WTC11 (cell line): ENCODE data around the gene KLHL35. TPM values are rescaled to one million over a fixed set of nuclear protein-coding genes. Genes with fewer than 3 reads are reported as not detected.

Experiments used
- ATAC-seq: fragments of 200-7000 bp; cut with Tn5 transposase; 2 replicates; pipeline ENCODE4 v1.10.0; 2021; ENCODE audit warnings: mild to moderate bottlenecking, moderate library complexity
- CTCF ChIA-PET: fragments of 300-600 bp; sonication (Branson Sonifier 250); formaldehyde crosslinking; loops from one replicate; lab custom pipeline; 2021; ENCODE audit warnings: antibody characterized with exemption; lab: Charles Lee
- POLR2A ChIA-PET: fragments of 350-600 bp; sonication (Branson Sonifier 250); formaldehyde crosslinking; loops from one replicate; lab custom pipeline; 2021; ENCODE audit warnings: antibody characterized with exemption; lab: Charles Lee
- DNase-seq: peaks from one replicate; pipeline ENCODE4 v3.0.0; 2021; ENCODE audit warnings: low spot score
- H3K27ac Mint-ChIP-seq: 2 replicates; pipeline ENCODE4 v1.8.0; 2021; ENCODE audit warnings: mixed read lengths
- H3K27me3 Mint-ChIP-seq: 2 replicates; pipeline ENCODE4 v1.8.0; 2021; ENCODE audit warnings: low read depth, mild to moderate bottlenecking, moderate library complexity, mixed read lengths
- H3K36me3 Mint-ChIP-seq: 2 replicates; pipeline ENCODE4 v1.8.0; 2021; ENCODE audit warnings: mixed read lengths
- H3K4me1 Mint-ChIP-seq: 2 replicates; pipeline ENCODE4 v1.8.0; 2022; ENCODE audit warnings: mixed read lengths
- H3K4me3 Mint-ChIP-seq: 2 replicates; pipeline ENCODE4 v1.8.0; 2021; ENCODE audit warnings: mild to moderate bottlenecking, moderate library complexity, mixed read lengths
- H3K9me3 Mint-ChIP-seq: 2 replicates; pipeline ENCODE4 v1.8.0; 2021; ENCODE audit warnings: mixed read lengths
- AFF4 ChIP-seq: sonication (generic); formaldehyde crosslinking; IDR thresholded peaks from 2 replicates; pipeline ENCODE4 v1.8.1; 2023; ENCODE audit warnings: mild to moderate bottlenecking, missing genetic modification reagents, borderline replicate concordance
- ETV6 ChIP-seq: sonication (generic); formaldehyde crosslinking; IDR thresholded peaks from 2 replicates; pipeline ENCODE4 v1.8.1; 2022; ENCODE audit warnings: mild to moderate bottlenecking, missing genetic modification reagents
- GTF2I ChIP-seq: fragments of 250-450 bp; sonication (Bioruptor Pico); conservative IDR thresholded peaks from 2 replicates; pipeline ENCODE4 v1.4.0; 2021; ENCODE audit warnings: mild to moderate bottlenecking
- HMGA2 ChIP-seq: fragments of 250-450 bp; sonication (Bioruptor Pico); IDR thresholded peaks from 2 replicates; pipeline ENCODE4 v1.4.0; 2021; ENCODE audit warnings: mild to moderate bottlenecking, moderate library complexity
- HMGXB4 ChIP-seq: sonication (generic); formaldehyde crosslinking; IDR thresholded peaks from 2 replicates; pipeline ENCODE4 v1.8.1; 2023; ENCODE audit warnings: mild to moderate bottlenecking, moderate library complexity, missing genetic modification reagents
- IRF1 ChIP-seq: sonication (generic); formaldehyde crosslinking; IDR thresholded peaks from 2 replicates; pipeline ENCODE4 v1.8.0; 2023; ENCODE audit warnings: missing genetic modification reagents
- IRF2 ChIP-seq: sonication (generic); formaldehyde crosslinking; IDR thresholded peaks from 2 replicates; pipeline ENCODE4 v1.8.0; 2022; ENCODE audit warnings: low read depth, missing genetic modification reagents, borderline replicate concordance
- KAT7 ChIP-seq: sonication (generic); formaldehyde crosslinking; IDR thresholded peaks from 2 replicates; pipeline ENCODE4 v1.8.1; 2023; ENCODE audit warnings: missing genetic modification reagents, mild to moderate bottlenecking, borderline replicate concordance
- MLX ChIP-seq: sonication (generic); formaldehyde crosslinking; IDR thresholded peaks from 2 replicates; pipeline ENCODE4 v1.8.1; 2023; ENCODE audit warnings: mild to moderate bottlenecking, missing genetic modification reagents, moderate library complexity
- NFYB ChIP-seq: sonication (generic); formaldehyde crosslinking; conservative IDR thresholded peaks from 2 replicates; pipeline ENCODE4 v1.8.0; 2022; ENCODE audit warnings: low read depth, missing genetic modification reagents
- NR3C1 ChIP-seq: sonication (generic); formaldehyde crosslinking; conservative IDR thresholded peaks from 2 replicates; pipeline ENCODE4 v1.8.1; 2023; ENCODE audit warnings: low read depth, mild to moderate bottlenecking, missing genetic modification reagents
- PRDM15 ChIP-seq: sonication (generic); formaldehyde crosslinking; IDR thresholded peaks from 2 replicates; pipeline ENCODE4 v1.8.0; 2022; ENCODE audit warnings: missing genetic modification reagents
- TP53 ChIP-seq: sonication (generic); formaldehyde crosslinking; IDR thresholded peaks from 2 replicates; pipeline ENCODE4 v1.8.1; 2023; ENCODE audit warnings: mild to moderate bottlenecking, missing genetic modification reagents
- ZNF121 ChIP-seq: sonication (generic); formaldehyde crosslinking; IDR thresholded peaks from 2 replicates; pipeline ENCODE4 v1.8.0; 2023; ENCODE audit warnings: missing genetic modification reagents
- ZNF671 ChIP-seq: fragments of 250-450 bp; sonication (Bioruptor Pico); IDR thresholded peaks from 2 replicates; pipeline ENCODE4 v1.8.0; 2021; ENCODE audit warnings: mild to moderate bottlenecking
- total RNA-seq: library from RNA; stranded (reverse); gene quantifications from 3 replicates; pipeline ENCODE4 v1.2.3, GENCODE V29; 2021
- TF ChIP-seq, protein P1 (sequence below): fragments of 250-450 bp; sonication (Bioruptor Pico); IDR thresholded peaks from 2 replicates; pipeline ENCODE4 v1.9.0; 2021; ENCODE audit warnings: moderate library complexity, mild to moderate bottlenecking, inconsistent platforms, borderline replicate concordance
- TF ChIP-seq, protein P2 (sequence below): sonication (generic); formaldehyde crosslinking; IDR thresholded peaks from 2 replicates; pipeline ENCODE4 v1.8.1; 2022; ENCODE audit warnings: low read depth, mild to moderate bottlenecking, moderate library complexity, missing genetic modification reagents, borderline replicate concordance
- TF ChIP-seq, protein P3 (sequence below): fragments of 250-450 bp; sonication (Bioruptor Pico); IDR thresholded peaks from 2 replicates; pipeline ENCODE4 v2.1.2; 2022; ENCODE audit warnings: mild to moderate bottlenecking, moderate library complexity

KLHL35 gene
- total RNA-seq, 1 experiment from 2014 or later: 0.22 TPM

DNA sequence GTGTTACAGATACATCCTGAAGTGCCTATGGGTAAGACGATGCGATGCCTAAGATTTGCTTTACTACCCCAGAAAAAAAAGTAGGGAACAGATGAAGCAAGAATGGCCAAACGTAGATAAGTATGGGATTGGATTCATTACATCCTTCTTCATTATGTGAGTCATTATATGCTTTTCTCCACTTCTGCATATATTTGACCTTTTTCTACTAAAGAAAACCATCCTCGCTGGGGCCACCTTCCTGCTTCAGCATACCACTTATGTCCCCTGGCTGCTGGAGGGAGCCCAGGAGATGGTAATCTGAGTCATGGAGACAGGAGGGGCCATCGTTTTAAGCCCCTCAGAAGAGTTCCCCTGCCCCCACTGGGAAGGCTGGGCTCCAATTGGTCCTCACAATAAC is 14.4 kb upstream of the KLHL35 start:
- ChIA-PET POLR2A (no interaction called here), CTCF (interaction anchor here (1.2 kb wide), 1 partner anchor 28 kb away, joined by 3 read pairs; no protein-coding TSS in a partner anchor)
- Mint-ChIP-seq H3K4me1 (no peaks in the 10 kb centered on the region), H3K9me3 (no peaks in the 10 kb centered on the region), H3K27me3 (peaks cover 4% of the 10 kb centered on the region), H3K27ac (no peak overlapping the region), H3K4me3 (no peak overlapping the region), H3K36me3 (no peaks in the 10 kb centered on the region)
- DNase-seq (no peak), ATAC-seq (no peak)
- TF ChIP-seq HMGXB4 (CRISPR knock-in tag): no peak
- no peak for TF ChIP-seq IRF1
- TF ChIP-seq, protein P1, sequence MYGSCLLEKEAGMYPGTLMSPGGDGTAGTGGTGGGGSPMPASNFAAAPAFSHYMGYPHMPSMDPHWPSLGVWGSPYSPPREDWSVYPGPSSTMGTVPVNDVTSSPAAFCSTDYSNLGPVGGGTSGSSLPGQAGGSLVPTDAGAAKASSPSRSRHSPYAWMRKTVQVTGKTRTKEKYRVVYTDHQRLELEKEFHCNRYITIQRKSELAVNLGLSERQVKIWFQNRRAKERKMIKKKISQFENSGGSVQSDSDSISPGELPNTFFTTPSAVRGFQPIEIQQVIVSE (CRISPR knock-in tag): no peak
- TF ChIP-seq AFF4 (CRISPR knock-in tag): no peak
- TF ChIP-seq MLX (CRISPR knock-in tag): no peak
- TF ChIP-seq, protein P2, sequence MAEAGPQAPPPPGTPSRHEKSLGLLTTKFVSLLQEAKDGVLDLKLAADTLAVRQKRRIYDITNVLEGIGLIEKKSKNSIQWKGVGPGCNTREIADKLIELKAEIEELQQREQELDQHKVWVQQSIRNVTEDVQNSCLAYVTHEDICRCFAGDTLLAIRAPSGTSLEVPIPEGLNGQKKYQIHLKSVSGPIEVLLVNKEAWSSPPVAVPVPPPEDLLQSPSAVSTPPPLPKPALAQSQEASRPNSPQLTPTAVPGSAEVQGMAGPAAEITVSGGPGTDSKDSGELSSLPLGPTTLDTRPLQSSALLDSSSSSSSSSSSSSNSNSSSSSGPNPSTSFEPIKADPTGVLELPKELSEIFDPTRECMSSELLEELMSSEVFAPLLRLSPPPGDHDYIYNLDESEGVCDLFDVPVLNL (CRISPR knock-in tag): no peak
- no peak for TF ChIP-seq ETV6 (CRISPR knock-in tag)
- TF ChIP-seq, protein P3, sequence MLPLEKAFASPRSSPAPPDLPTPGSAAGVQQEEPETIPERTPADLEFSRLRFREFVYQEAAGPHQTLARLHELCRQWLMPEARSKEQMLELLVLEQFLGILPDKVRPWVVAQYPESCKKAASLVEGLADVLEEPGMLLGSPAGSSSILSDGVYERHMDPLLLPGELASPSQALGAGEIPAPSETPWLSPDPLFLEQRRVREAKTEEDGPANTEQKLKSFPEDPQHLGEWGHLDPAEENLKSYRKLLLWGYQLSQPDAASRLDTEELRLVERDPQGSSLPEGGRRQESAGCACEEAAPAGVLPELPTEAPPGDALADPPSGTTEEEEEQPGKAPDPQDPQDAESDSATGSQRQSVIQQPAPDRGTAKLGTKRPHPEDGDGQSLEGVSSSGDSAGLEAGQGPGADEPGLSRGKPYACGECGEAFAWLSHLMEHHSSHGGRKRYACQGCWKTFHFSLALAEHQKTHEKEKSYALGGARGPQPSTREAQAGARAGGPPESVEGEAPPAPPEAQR (CRISPR knock-in tag): no peak
- no peak for TF ChIP-seq HMGA2
- TF ChIP-seq KAT7 (CRISPR knock-in tag): no peak
- no peak for TF ChIP-seq NFYB (CRISPR knock-in tag)
- no peak for TF ChIP-seq ZNF671

GRCh38 chr11:75445315-75445953 is 12.4 kb upstream of the KLHL35 start:
- peak; percentile 91 for ATAC-seq
- H3K27ac Mint-ChIP-seq: no peak overlapping the region
- no peak overlapping the region for H3K4me3 Mint-ChIP-seq
- no peaks in the 10 kb centered on the region; the same call in none of the 2 replicates for H3K27me3 Mint-ChIP-seq
- DNase-seq: peak; percentile 88
- H3K36me3 Mint-ChIP-seq: no peaks in the 10 kb centered on the region
- ChIA-PET CTCF (interaction anchor here (0.7 to 3.5 kb wide), 17 partner anchors 11 to 261 kb away, joined by 3 to 43 read pairs (median 4); partner anchors contain the start of genes GDPD5 and SERPINH1), POLR2A (no interaction called here)
- no peaks in the 10 kb centered on the region for H3K4me1 Mint-ChIP-seq
- no peaks in the 10 kb centered on the region for H3K9me3 Mint-ChIP-seq
- TF ChIP-seq GTF2I (CRISPR knock-in tag) (0 out of 2 replicates have a peak, but pooled peaks have one; percentile 16), NR3C1 (CRISPR knock-in tag) (no peak), ZNF121 (peak; percentile 98), TP53 (CRISPR knock-in tag) (no peak), PRDM15 (0 out of 2 replicates have a peak, but pooled peaks have one; percentile 9), IRF2 (no peak)
